HG03521 (cell line): ENCODE measurements around the gene GOLGA8A.
"Not testable (repeated sequence)": the region's sequence is repeated elsewhere in the genome, so short reads cannot be mapped to it uniquely, and the experiment has no call there.

Source experiments
- ATAC-seq: cut with Tn5 transposase; IDR thresholded peaks from one replicate; pipeline ENCODE4 v1.9.1; 2021; ENCODE audit warnings: mild to moderate bottlenecking, moderate library complexity; ENCODE audit not compliant: unreplicated experiment

Gene GOLGA8A

DNA sequence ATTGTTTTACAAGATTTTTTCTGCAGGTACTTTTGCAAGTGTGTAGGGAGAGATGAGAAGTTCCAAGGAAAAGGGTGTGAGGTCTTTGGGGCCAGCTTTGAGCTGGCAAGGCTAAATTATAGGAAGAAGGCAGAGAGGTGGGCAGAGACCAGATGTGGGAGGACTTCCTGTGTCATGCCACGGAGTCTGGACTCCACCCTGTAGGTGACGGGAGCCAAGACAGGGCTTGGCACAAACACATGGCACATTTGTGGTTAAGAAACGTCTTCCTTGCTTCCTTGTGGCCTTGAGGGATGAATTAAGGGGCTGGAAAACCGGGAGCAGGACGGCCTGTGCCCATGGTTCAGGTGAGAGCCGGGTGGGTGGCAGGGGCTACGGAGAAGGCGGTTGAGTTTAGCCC, 19.2 kb downstream of the GOLGA8A start:
- ATAC-seq: not testable (repeated sequence)

GRCh38 chr15:34409511-34409910, 28.1 kb downstream of the GOLGA8A start:
- ATAC-seq: not testable (repeated sequence)

GRCh38 chr15:34408973-34409372, 28.6 kb downstream of the GOLGA8A start:
- ATAC-seq: not testable (repeated sequence)

- ATAC-seq: not testable (repeated sequence)
These were observed 33.7 kb downstream of the GOLGA8A start for GRCh38 chr15:34403899-34404298.

- ATAC-seq: not testable (repeated sequence)
These were observed 34.4 kb downstream of the GOLGA8A start for GRCh38 chr15:34403160-34403598.

DNA sequence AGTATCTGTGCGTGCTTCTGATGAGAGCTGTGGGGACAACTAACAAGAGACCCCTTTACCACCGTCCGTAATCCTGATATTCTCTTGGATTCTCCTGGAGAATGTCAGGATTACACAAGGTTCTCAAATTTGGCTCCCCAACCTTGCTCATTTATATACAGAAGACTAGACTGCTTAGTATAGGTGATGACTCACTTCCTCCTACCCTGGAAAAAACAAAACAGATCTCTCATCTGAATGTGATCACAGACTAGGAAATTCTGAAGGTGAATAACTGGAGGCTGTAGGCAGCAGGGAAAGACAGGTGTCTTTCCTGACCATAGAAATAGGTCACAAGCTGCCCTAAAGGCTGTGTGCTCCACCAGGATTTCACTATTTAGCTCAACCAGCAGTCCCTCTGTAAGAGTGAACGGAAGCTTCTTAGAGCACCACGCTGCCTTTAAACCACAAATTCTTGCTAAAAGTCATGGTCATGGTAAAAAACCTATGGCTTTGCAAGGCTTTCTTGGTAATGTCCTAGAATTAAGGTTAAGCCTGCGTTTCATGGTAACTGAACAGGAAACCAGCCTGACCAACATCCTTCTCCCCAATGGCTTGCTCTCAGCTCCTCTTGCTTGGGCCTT, 39.9 kb downstream of the GOLGA8A start:
- ATAC-seq: not testable (repeated sequence)

- ATAC-seq: not testable (repeated sequence)
These were observed 44.6 kb downstream of the GOLGA8A start for GRCh38 chr15:34392981-34393380.

GRCh38 chr15:34389594-34390086, 48.0 kb downstream of the GOLGA8A start:
- not testable (repeated sequence) for ATAC-seq
